GM21447 (cell line): ENCODE data around the gene STK32B.
"Not testable (repeated sequence)": the region's sequence is repeated elsewhere in the genome, so short reads cannot be mapped to it uniquely, and the experiment has no call there.

Experiments
- ATAC-seq: cut with Tn5 transposase; IDR thresholded peaks from one replicate; pipeline ENCODE4 v1.9.1; 2021; ENCODE audit not compliant: unreplicated experiment

STK32B gene

GRCh38 chr4:5066101-5066500 lies 14.8 kb downstream of the STK32B start:
- ATAC-seq = no peak

GRCh38 chr4:5066968-5067367 lies 15.7 kb downstream of the STK32B start:
- not testable (repeated sequence) for ATAC-seq

- no peak for ATAC-seq
Observed at GRCh38 chr4:5067908-5068307, 16.6 kb downstream of the STK32B start.

GRCh38 chr4:5069901-5070300 lies 18.6 kb downstream of the STK32B start:
- ATAC-seq = no peak

- ATAC-seq = no peak
Observed at GRCh38 chr4:5072948-5073347, 21.7 kb downstream of the STK32B start.

- no peak for ATAC-seq
Observed at GRCh38 chr4:5078009-5078408, 26.7 kb downstream of the STK32B start.

- ATAC-seq = no peak
Observed at GRCh38 chr4:5079581-5079980, 28.3 kb downstream of the STK32B start.

GRCh38 chr4:5081441-5081999 lies 30.2 kb downstream of the STK32B start:
- ATAC-seq = no peak

GRCh38 chr4:5082376-5082775 lies 31.1 kb downstream of the STK32B start:
- ATAC-seq = no peak

GRCh38 chr4:5084911-5085475 lies 33.7 kb downstream of the STK32B start:
- ATAC-seq = no peak

- no peak for ATAC-seq
Observed at GRCh38 chr4:5086535-5086934, 35.3 kb downstream of the STK32B start.

- ATAC-seq = no peak
Observed at GRCh38 chr4:5096261-5096660, 45.0 kb downstream of the STK32B start.

GRCh38 chr4:5098176-5098575 lies 46.9 kb downstream of the STK32B start:
- ATAC-seq = no peak

- ATAC-seq = no peak
Observed at GRCh38 chr4:5100336-5100735, 49.1 kb downstream of the STK32B start.

GRCh38 chr4:5100986-5101385 lies 49.7 kb downstream of the STK32B start:
- no peak for ATAC-seq

GRCh38 chr4:5101571-5101970 lies 50.3 kb downstream of the STK32B start:
- no peak for ATAC-seq

GRCh38 chr4:5110901-5111300 lies 59.6 kb downstream of the STK32B start:
- no peak for ATAC-seq

- no peak for ATAC-seq
Observed at GRCh38 chr4:5112333-5113095, 61.2 kb downstream of the STK32B start.

- ATAC-seq = no peak
Observed at GRCh38 chr4:5114950-5115349, 63.7 kb downstream of the STK32B start.

- no peak for ATAC-seq
Observed at GRCh38 chr4:5118091-5118786, 67.0 kb downstream of the STK32B start.

- no peak for ATAC-seq
Observed at GRCh38 chr4:5118994-5119835, 67.9 kb downstream of the STK32B start.
